HepG2 (cell line): Measurements from ENCODE around the gene C2orf74. TPM values are rescaled to one million over a fixed set of nuclear protein-coding genes. Genes with fewer than 3 reads are reported as not detected.

Source experiments
- ATAC-seq: fragments of 200-7000 bp; cut with Tn5 transposase; 3 replicates; pipeline ENCODE4 v1.9.1; 2020; ENCODE audit warnings: mild to moderate bottlenecking, moderate library complexity
- BruUV-seq: library from RNA; stranded (reverse); fragments of 400-500 nt; replicated peaks from 2 replicates; lab custom pipeline; 2021; lab: Mats Ljungman, UMichigan
- CTCF ChIA-PET: fragments of 300-600 bp; formaldehyde crosslinking; extraction: SDS; loops from one replicate; lab custom pipeline; 2021; ENCODE audit warnings: low total read pairs, inconsistent platforms, low intra/inter-chr PET ratio; lab: Yijun Ruan, JAX
- POLR2A ChIA-PET: fragments of 350-600 bp; sonication (Branson Sonifier 250); formaldehyde crosslinking; loops from one replicate; lab custom pipeline; 2020; ENCODE audit warnings: antibody characterized with exemption, inconsistent platforms; lab: Yijun Ruan, JAX
- DNase-seq: peaks from one replicate; pipeline ENCODE4 v3.0.0-alpha.2; 2015; ENCODE audit warnings: low spot score
- FAIRE-seq: peaks from 3 replicates; lab custom pipeline; 2011; peaks lifted over from hg19 to GRCh38; lab: Jason Lieb, UNC
- H2AFZ ChIP-seq: one replicate; pipeline ENCODE4 v1.6.1; 2011; ENCODE audit warnings: low read length, inconsistent platforms
- H3K27ac ChIP-seq: fragments of 300-600 bp; 3 replicates; pipeline ENCODE4 v1.8.0; 2011; ENCODE audit warnings: mixed run types, mild to moderate bottlenecking, mixed read lengths, low read length, inconsistent platforms; ENCODE audit not compliant: insufficient read depth; ENCODE audit errors: extremely low read length
- H3K27me3 ChIP-seq, 2 experiments: fragments of 200-600 bp in 1 of 2; 2 replicates in 1 of 2; 3 replicates in 1 of 2; pipeline versions ENCODE4 v1.6.0 to v1.8.0; 2011; ENCODE audit warnings: low read length in 2 of 2, mild to moderate bottlenecking in 2 of 2, moderate library complexity in 2 of 2, inconsistent platforms in 1 of 2; ENCODE audit not compliant: insufficient read depth in 2 of 2, control insufficient read depth in 1 of 2
- H3K36me3 ChIP-seq, 2 experiments: fragments of 200-600 bp in 1 of 2; replicated peaks in 1 of 2; 2 replicates in 1 of 2; 3 replicates in 1 of 2; pipeline versions ENCODE4 v1.5.1 to v1.8.0; 2011; ENCODE audit warnings: low read length in 2 of 2, inconsistent platforms in 1 of 2; ENCODE audit not compliant: insufficient read depth in 2 of 2, control insufficient read depth in 1 of 2
- H3K4me1 ChIP-seq: 2 replicates; pipeline ENCODE4 v1.5.1; 2012; ENCODE audit warnings: low read length, inconsistent platforms; ENCODE audit not compliant: insufficient read depth
- H3K4me2 ChIP-seq: 2 replicates; pipeline ENCODE4 v1.6.0; 2011; ENCODE audit warnings: low read depth, low read length, inconsistent platforms
- H3K4me3 ChIP-seq, 3 experiments: fragments of 200-600 bp in 1 of 3; sonication (generic), shearing (Covaris generic) in 1 of 3; replicated peaks in 1 of 3; 2 replicates each; pipeline ENCODE4 v1.5.1; 2011 to 2016; ENCODE audit warnings: low read length in 3 of 3, inconsistent platforms in 2 of 3, low read depth in 2 of 3, mild to moderate bottlenecking in 2 of 3, control low read depth in 1 of 3, mixed read lengths in 1 of 3; ENCODE audit not compliant: insufficient read depth in 1 of 3
- H3K79me2 ChIP-seq: one replicate; pipeline ENCODE4 v1.6.1; 2011; ENCODE audit warnings: low read length, inconsistent platforms; ENCODE audit not compliant: insufficient read depth
- H3K9ac ChIP-seq: 2 replicates; pipeline ENCODE4 v1.6.0; 2011; ENCODE audit warnings: mild to moderate bottlenecking, low read depth, low read length, inconsistent platforms; ENCODE audit not compliant: insufficient read depth
- H3K9me3 ChIP-seq: 2 replicates; pipeline ENCODE4 v1.5.1; 2012; ENCODE audit warnings: mild to moderate bottlenecking, low read length
- H4K20me1 ChIP-seq: 2 replicates; pipeline ENCODE4 v1.6.0; 2011; ENCODE audit warnings: inconsistent platforms, mild to moderate bottlenecking, low read length, moderate library complexity; ENCODE audit not compliant: insufficient read depth
- BHLHE40 ChIP-seq: IDR thresholded peaks from 2 replicates; pipeline ENCODE4 v1.6.1; 2011; ENCODE audit warnings: low read length, improper control_type of control experiment
- DNMT1 ChIP-seq: sonication (generic); formaldehyde crosslinking; IDR thresholded peaks from 2 replicates; pipeline ENCODE4 v1.5.1; 2020; ENCODE audit warnings: mild to moderate bottlenecking, missing genetic modification reagents
- FOXA3 ChIP-seq: IDR thresholded peaks from 2 replicates; pipeline ENCODE4 v1.6.1; 2016; ENCODE audit warnings: missing genetic modification reagents, missing compliant biosample characterization
- GLI4 ChIP-seq: sonication (generic); formaldehyde crosslinking; IDR thresholded peaks from 2 replicates; pipeline ENCODE4 v1.5.1; 2020; ENCODE audit warnings: missing genetic modification reagents, mild to moderate bottlenecking, moderate library complexity, borderline replicate concordance
- HHEX ChIP-seq: IDR thresholded peaks from 2 replicates; pipeline ENCODE4 v1.6.1; 2016; ENCODE audit warnings: control low read depth
- HIVEP1 ChIP-seq: sonication (generic); formaldehyde crosslinking; IDR thresholded peaks from 2 replicates; pipeline ENCODE4 v1.4.0; 2020; ENCODE audit warnings: mild to moderate bottlenecking, missing genetic modification reagents
- MYNN ChIP-seq: sonication (generic); formaldehyde crosslinking; IDR thresholded peaks from 2 replicates; pipeline ENCODE4 v1.4.0; 2020; ENCODE audit warnings: mild to moderate bottlenecking, low read depth, missing genetic modification reagents
- NFE2L1 ChIP-seq: sonication (generic); formaldehyde crosslinking; IDR thresholded peaks from 2 replicates; pipeline ENCODE4 v1.4.0; 2020; ENCODE audit warnings: missing genetic modification reagents, mild to moderate bottlenecking, borderline replicate concordance
- POGZ ChIP-seq: sonication (generic); formaldehyde crosslinking; IDR thresholded peaks from 2 replicates; pipeline ENCODE4 v1.4.0; 2020; ENCODE audit warnings: mild to moderate bottlenecking, missing genetic modification reagents
- ZC3H13 ChIP-seq: sonication (generic); formaldehyde crosslinking; IDR thresholded peaks from 2 replicates; pipeline ENCODE4 v1.8.1; 2023; ENCODE audit warnings: mild to moderate bottlenecking, missing genetic modification reagents, moderate library complexity
- ZNF205 ChIP-seq: IDR thresholded peaks from 2 replicates; pipeline ENCODE4 v1.6.1; 2018; ENCODE audit warnings: missing biosample characterization, missing genetic modification reagents
- ZNF30 ChIP-seq: sonication (generic); formaldehyde crosslinking; IDR thresholded peaks from 2 replicates; pipeline ENCODE4 v1.5.0; 2020; ENCODE audit warnings: mild to moderate bottlenecking, missing genetic modification reagents
- ZNF337 ChIP-seq: sonication (generic); formaldehyde crosslinking; IDR thresholded peaks from 2 replicates; pipeline ENCODE4 v1.5.1; 2020; ENCODE audit warnings: missing genetic modification reagents, low read depth, mild to moderate bottlenecking, borderline replicate concordance
- ZNF34 ChIP-seq: sonication (generic); formaldehyde crosslinking; IDR thresholded peaks from 2 replicates; pipeline ENCODE4 v1.4.0; 2020; ENCODE audit warnings: mild to moderate bottlenecking, missing genetic modification reagents, borderline replicate concordance
- ZNF510 ChIP-seq: sonication (generic); formaldehyde crosslinking; IDR thresholded peaks from 2 replicates; pipeline ENCODE4 v1.4.0; 2020; ENCODE audit warnings: low read depth, mild to moderate bottlenecking, missing genetic modification reagents
- ZNF557 ChIP-seq: sonication (generic); formaldehyde crosslinking; IDR thresholded peaks from 2 replicates; pipeline ENCODE4 v1.4.0; 2020; ENCODE audit warnings: missing genetic modification reagents
- ZNF782 ChIP-seq: sonication (generic); formaldehyde crosslinking; IDR thresholded peaks from 2 replicates; pipeline ENCODE4 v1.4.0; 2020; ENCODE audit warnings: missing genetic modification reagents, mild to moderate bottlenecking, borderline replicate concordance
- WGBS: methylation state at CpG from one replicate; pipeline ENCODE4 v1.1.6; 2017; ENCODE audit warnings: low lambda C conversion rate; 5-methylcytosine and 5-hydroxymethylcytosine counted together
- in situ Hi-C: cut with HindIII; loops from 2 replicates; pipeline ENCODE4 v1.10.0; 2017; ENCODE audit warnings: low pct_unique_long_range_greater_than_20kb; ENCODE audit not compliant: extremely low pct_ligation_motif_present
- intact Hi-C: fragments of 100-400 bp; cut with micrococcal nuclease; formaldehyde crosslinking; loops from one replicate; pipeline ENCODE4 v1.10.0; 2022; ENCODE audit not compliant: unreplicated experiment
- polyA plus RNA-seq, 8 experiments: library from polyadenylated mRNA; depleted of rRNA in 3 of 8; stranded (reverse) in 7 of 8; unstranded in 1 of 8; fragments of >200 nt; fragmentation: Illumina TruSeq in 4 of 8; extraction: Trizol in 4 of 8; gene quantifications; 2 replicates each; pipeline versions ENCODE4 v1.2.1 to v1.2.3, GENCODE V29; 2011 to 2016; ENCODE audit warnings: low read depth in 4 of 8, missing spikeins in 1 of 8, mixed read lengths in 1 of 8; ENCODE audit not compliant: insufficient read depth in 1 of 8
- total RNA-seq, 5 experiments: library from RNA; depleted of rRNA; stranded (reverse); fragments of >200 nt; fragmentation: Illumina TruSeq; extraction: Trizol; gene quantifications; 2 replicates each; pipeline ENCODE4 v1.2.3, GENCODE V29; 2016; ENCODE audit warnings: low read depth in 1 of 5
- TF ChIP-seq, protein P1 (sequence below): sonication (generic); formaldehyde crosslinking; IDR thresholded peaks from 2 replicates; pipeline ENCODE4 v1.8.1; 2023; ENCODE audit warnings: mild to moderate bottlenecking, inconsistent platforms, moderate library complexity, missing genetic modification reagents, borderline replicate concordance
- TF ChIP-seq, protein P2 (sequence below): sonication (generic); formaldehyde crosslinking; IDR thresholded peaks from 2 replicates; pipeline ENCODE4 v1.8.1; 2023; ENCODE audit warnings: mild to moderate bottlenecking, missing genetic modification reagents, borderline replicate concordance
- TF ChIP-seq, protein P3 (sequence below), 2 experiments: IDR thresholded peaks; 2 replicates each; pipeline ENCODE4 v1.6.1; 2011 to 2012; ENCODE audit warnings: low read length in 2 of 2, borderline replicate concordance in 1 of 2, low read depth in 1 of 2, mild to moderate bottlenecking in 1 of 2, moderate library complexity in 1 of 2

The C2orf74 gene
- total and polyA plus RNA-seq, 2 of the 13 experiments (the other 11 are each of a cell fraction or from before 2014, with no cell fraction given), result 10.6 to 13.8 TPM

- Histone ChIP-seq H3K27ac (no peak overlapping the region), H3K4me2 (no peak overlapping the region), H3K9ac (no peak overlapping the region), H2AFZ (no peak overlapping the region), H3K79me2 (no peaks in the 10 kb centered on the region), H3K9me3 (peaks cover 9% of the 10 kb centered on the region), H3K27me3 (no peaks in the 10 kb centered on the region), H4K20me1 (no peaks in the 10 kb centered on the region), H3K36me3 (peaks cover 4 to 7% of the 10 kb centered on the region in 2 experiments; a peak in 4 of 5 replicates), H3K4me1 (no peaks in the 10 kb centered on the region), H3K4me3 (no peak overlapping the region)
- 88% methylated on average over 3 of the region's 3 CpGs for WGBS
- DNase-seq (no peak), FAIRE-seq (no peak), ATAC-seq (no peak)
- in situ Hi-C loops (no loop called here), intact Hi-C loops (no loop called here)
- TF ChIP-seq ZC3H13 (CRISPR knock-in tag), result no peak
- no peak for TF ChIP-seq NFE2L1 (CRISPR knock-in tag)
- no peak for TF ChIP-seq ZNF205 (CRISPR knock-in tag)
- TF ChIP-seq, protein P1, sequence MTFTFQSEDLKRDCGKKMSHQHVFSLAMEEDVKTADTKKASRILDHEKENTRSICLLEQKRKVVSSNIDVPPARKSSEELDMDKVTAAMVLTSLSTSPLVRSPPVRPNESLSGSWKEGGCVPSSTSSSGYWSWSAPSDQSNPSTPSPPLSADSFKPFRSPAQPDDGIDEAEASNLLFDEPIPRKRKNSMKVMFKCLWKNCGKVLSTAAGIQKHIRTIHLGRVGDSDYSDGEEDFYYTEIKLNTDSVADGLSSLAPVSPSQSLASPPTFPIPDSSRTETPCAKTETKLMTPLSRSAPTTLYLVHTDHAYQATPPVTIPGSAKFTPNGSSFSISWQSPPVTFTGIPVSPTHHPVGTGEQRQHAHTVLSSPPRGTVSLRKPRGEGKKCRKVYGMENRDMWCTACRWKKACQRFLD, result no peak
- TF ChIP-seq BHLHE40, result no peak
- no peak for TF ChIP-seq POGZ (CRISPR knock-in tag)
- no peak for TF ChIP-seq ZNF34
- TF ChIP-seq ZNF557 (CRISPR knock-in tag), result no peak
- TF ChIP-seq, protein P2, sequence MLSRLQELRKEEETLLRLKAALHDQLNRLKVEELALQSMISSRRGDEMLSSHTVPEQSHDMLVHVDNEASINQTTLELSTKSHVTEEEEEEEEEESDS (CRISPR knock-in tag), result no peak
- no peak for TF ChIP-seq ZNF782 (CRISPR knock-in tag)
- TF ChIP-seq ZNF337 (CRISPR knock-in tag), result no peak
- no peak for TF ChIP-seq GLI4 (CRISPR knock-in tag)
- TF ChIP-seq, protein P3, sequence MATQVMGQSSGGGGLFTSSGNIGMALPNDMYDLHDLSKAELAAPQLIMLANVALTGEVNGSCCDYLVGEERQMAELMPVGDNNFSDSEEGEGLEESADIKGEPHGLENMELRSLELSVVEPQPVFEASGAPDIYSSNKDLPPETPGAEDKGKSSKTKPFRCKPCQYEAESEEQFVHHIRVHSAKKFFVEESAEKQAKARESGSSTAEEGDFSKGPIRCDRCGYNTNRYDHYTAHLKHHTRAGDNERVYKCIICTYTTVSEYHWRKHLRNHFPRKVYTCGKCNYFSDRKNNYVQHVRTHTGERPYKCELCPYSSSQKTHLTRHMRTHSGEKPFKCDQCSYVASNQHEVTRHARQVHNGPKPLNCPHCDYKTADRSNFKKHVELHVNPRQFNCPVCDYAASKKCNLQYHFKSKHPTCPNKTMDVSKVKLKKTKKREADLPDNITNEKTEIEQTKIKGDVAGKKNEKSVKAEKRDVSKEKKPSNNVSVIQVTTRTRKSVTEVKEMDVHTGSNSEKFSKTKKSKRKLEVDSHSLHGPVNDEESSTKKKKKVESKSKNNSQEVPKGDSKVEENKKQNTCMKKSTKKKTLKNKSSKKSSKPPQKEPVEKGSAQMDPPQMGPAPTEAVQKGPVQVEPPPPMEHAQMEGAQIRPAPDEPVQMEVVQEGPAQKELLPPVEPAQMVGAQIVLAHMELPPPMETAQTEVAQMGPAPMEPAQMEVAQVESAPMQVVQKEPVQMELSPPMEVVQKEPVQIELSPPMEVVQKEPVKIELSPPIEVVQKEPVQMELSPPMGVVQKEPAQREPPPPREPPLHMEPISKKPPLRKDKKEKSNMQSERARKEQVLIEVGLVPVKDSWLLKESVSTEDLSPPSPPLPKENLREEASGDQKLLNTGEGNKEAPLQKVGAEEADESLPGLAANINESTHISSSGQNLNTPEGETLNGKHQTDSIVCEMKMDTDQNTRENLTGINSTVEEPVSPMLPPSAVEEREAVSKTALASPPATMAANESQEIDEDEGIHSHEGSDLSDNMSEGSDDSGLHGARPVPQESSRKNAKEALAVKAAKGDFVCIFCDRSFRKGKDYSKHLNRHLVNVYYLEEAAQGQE (IDR thresholded peaks at IDR 0.05; ENCODE audit: borderline replicate concordance in 1 of 2, low read depth in 1 of 2, low read length in 2 of 2), result no peak
- no peak for TF ChIP-seq ZNF30
- TF ChIP-seq MYNN (CRISPR knock-in tag), result no peak
- TF ChIP-seq HHEX (CRISPR knock-in tag), result no peak
- TF ChIP-seq FOXA3 (CRISPR knock-in tag), result no peak
- no peak for TF ChIP-seq ZNF510 (CRISPR knock-in tag)
- no peak for TF ChIP-seq DNMT1 (CRISPR knock-in tag)
- TF ChIP-seq HIVEP1 (CRISPR knock-in tag), result no peak
- ChIA-PET POLR2A (no interaction called here), CTCF (no interaction called here)
- BruUV-seq, result no TSS peak
Measured at GRCh38 chr2:61158356-61158955, 3.5 kb upstream of the C2orf74 start.
